Activated T-helper 2 cell treated with anti-CD3 and anti-CD28 coated beads, Interferon-gamma antibody, Interleukin-2, Interleukin-4, amounts not matched to agents 10 μg/mL and 5 μg/mL and 100 μg/mL, durations not matched to agents 14 hours and 24 hours and 36 hours (primary cell): ENCODE data around the gene MCTP1. TPM values are rescaled to one million over a fixed set of nuclear protein-coding genes. Genes with fewer than 3 reads are reported as not detected.

Source experiments
- DNase-seq: peaks from one replicate; pipeline ENCODE4 v3.0.0; 2021; ENCODE audit warnings: low spot score
- H3K27ac Mint-ChIP-seq: one replicate; pipeline ENCODE4 v1.8.0; 2021; ENCODE audit warnings: mixed read lengths
- H3K27me3 Mint-ChIP-seq: one replicate; pipeline ENCODE4 v1.8.0; 2021; ENCODE audit warnings: low read depth, mixed read lengths
- H3K36me3 Mint-ChIP-seq: one replicate; pipeline ENCODE4 v1.8.0; 2021; ENCODE audit warnings: low read depth, mixed read lengths
- H3K4me1 Mint-ChIP-seq: one replicate; pipeline ENCODE4 v1.8.0; 2021; ENCODE audit warnings: low read depth, mixed read lengths
- H3K4me3 Mint-ChIP-seq: one replicate; pipeline ENCODE4 v1.8.0; 2021; ENCODE audit warnings: low read depth, mild to moderate bottlenecking, moderate library complexity, mixed read lengths
- H3K9me3 Mint-ChIP-seq: one replicate; pipeline ENCODE4 v1.8.0; 2021; ENCODE audit warnings: mixed read lengths
- intact Hi-C: fragments of 100-400 bp; cut with micrococcal nuclease; formaldehyde crosslinking; loops from one replicate; pipeline ENCODE4 v1.15.1; 2023
- total RNA-seq: library from RNA; stranded (reverse); gene quantifications from 2 replicates; pipeline ENCODE4 v1.2.3, GENCODE V29; 2022

MCTP1 gene
- total RNA-seq, 1 donor from 2014 or later = not detected

DNA sequence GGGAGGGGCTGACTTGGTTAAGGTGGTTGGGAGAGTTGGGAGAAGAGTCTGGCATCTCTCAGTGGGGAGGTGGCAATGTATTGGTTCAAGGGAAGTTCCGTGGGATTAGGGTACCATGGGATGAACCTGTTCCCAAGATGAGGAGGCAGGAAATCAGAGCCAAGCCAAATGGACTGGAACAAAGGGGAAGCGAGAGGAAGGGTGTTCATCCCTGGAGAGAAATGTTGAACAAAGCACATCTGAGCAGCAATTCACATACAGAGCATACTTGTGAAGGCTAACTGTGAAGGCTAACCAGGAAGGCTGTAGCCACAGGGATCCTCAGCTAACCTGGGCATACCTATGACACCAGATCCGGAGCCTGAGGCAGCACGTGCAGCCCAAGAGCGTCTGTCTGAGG, 214.0 kb downstream of the MCTP1 start:
- Mint-ChIP-seq H3K4me1 (no peaks in the 10 kb centered on the region), H3K36me3 (no peaks in the 10 kb centered on the region), H3K9me3 (no peaks in the 10 kb centered on the region), H3K27ac (no peak overlapping the region), H3K4me3 (no peak overlapping the region), H3K27me3 (peaks cover 2% of the 10 kb centered on the region)
- no peak for DNase-seq
- intact Hi-C loops = no loop called here

DNA sequence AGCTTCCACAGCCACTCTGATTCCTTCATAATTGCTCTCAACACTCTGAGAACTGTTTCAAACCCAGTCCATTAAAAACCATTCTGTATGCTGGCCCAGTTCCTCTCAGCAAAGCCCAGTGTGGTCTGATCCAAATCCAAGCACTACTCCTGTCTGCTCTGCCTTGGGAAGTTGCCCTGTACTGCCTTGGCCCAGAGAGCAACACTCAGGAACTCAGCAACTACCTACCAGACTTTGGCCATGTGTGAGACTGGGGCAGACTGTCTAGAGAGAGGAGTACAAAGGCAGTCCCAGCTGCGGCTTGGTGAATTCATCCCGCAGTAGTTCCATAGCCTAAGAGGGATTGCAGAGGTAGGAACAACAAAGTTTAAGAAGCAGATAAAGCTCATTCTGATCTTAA, 214.4 kb downstream of the MCTP1 start:
- Mint-ChIP-seq H3K27me3 (peaks cover 2% of the 10 kb centered on the region), H3K4me3 (no peak overlapping the region), H3K9me3 (no peaks in the 10 kb centered on the region), H3K36me3 (no peaks in the 10 kb centered on the region), H3K27ac (no peak overlapping the region), H3K4me1 (no peaks in the 10 kb centered on the region)
- intact Hi-C loops = no loop called here
- DNase-seq = no peak

DNA sequence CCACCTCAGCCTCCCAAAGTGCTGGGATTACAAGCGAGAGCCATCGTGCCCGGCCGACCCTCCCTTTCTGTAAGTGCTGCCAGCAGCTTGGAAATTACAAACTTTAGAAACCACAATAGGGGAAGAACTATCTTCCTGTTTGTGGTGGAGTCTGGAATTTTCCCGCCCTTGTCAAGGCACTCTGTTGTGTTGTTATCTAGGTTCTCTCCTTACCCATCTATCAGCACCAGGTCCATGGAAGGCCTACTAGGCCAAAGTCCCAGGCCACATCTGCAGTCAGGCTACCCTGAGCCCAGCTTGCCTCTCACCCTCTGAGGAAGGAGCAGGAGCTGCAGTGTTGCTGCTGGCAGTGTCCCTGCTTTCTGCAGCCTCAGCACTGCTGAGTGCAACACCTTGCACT, 214.9 kb downstream of the MCTP1 start:
- Mint-ChIP-seq H3K4me1 (no peaks in the 10 kb centered on the region), H3K9me3 (no peaks in the 10 kb centered on the region), H3K36me3 (no peaks in the 10 kb centered on the region), H3K4me3 (no peak overlapping the region), H3K27ac (no peak overlapping the region), H3K27me3 (peaks cover 2% of the 10 kb centered on the region)
- DNase-seq = no peak
- intact Hi-C loops = no loop called here

DNA sequence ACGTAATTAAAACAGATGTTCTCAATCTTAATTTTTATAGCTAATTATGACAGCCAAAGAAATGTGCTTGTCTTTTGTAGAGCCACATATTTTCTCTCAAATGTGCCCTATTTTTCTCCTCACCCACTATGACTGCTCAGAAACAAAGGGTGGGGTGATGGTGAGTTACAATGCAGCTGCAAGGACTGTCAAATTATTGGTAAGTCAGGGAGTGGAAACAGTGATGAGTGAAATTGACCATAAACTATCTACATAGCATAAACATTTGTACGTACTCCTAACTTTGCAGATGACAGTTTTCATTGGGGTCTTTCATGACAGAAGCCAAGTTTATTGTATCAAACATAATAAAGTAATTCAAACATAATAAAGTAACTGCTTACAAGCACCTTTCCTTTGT, 215.9 kb downstream of the MCTP1 start:
- no peak for DNase-seq
- no peaks in the 10 kb centered on the region for H3K4me1 Mint-ChIP-seq
- H3K36me3 Mint-ChIP-seq = no peaks in the 10 kb centered on the region
- intact Hi-C loops = no loop called here
- peaks cover 2% of the 10 kb centered on the region for H3K27me3 Mint-ChIP-seq
- H3K9me3 Mint-ChIP-seq = no peaks in the 10 kb centered on the region
- no peak overlapping the region for H3K27ac Mint-ChIP-seq
- H3K4me3 Mint-ChIP-seq = no peak overlapping the region

DNA sequence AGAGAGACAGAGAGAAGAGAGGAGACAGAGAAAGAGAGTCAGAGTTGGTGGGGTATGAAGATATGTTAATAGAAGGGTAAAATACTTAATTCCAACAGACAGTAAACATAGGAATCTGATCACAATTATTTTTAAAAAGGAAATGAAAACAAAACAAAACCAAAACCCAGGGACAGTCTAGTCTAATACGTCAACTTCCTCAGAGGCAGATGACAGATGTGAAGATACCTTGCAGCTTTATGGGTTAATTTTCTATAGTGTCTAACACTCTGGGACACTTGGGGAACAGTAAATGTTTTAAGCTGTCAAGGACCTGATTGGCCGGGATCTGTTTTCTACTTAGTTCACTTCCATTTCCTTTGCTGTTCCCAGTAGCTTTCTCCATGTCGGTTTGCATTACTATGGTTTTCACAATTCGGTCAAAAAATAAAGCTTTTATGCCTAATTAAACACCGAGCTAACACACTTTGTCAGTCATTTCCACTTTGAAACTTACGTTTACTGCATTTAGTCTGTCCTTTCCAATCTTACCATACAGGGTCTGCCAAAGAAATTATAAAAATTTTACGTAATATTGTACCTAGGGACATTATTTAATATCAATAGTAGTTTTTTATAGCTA, 216.5 kb downstream of the MCTP1 start:
- H3K27me3 Mint-ChIP-seq = peaks cover 2% of the 10 kb centered on the region
- intact Hi-C loops = no loop called here
- H3K27ac Mint-ChIP-seq = no peak overlapping the region
- no peaks in the 10 kb centered on the region for H3K4me1 Mint-ChIP-seq
- no peaks in the 10 kb centered on the region for H3K9me3 Mint-ChIP-seq
- DNase-seq = no peak
- H3K4me3 Mint-ChIP-seq = no peak overlapping the region
- H3K36me3 Mint-ChIP-seq = no peaks in the 10 kb centered on the region

DNA sequence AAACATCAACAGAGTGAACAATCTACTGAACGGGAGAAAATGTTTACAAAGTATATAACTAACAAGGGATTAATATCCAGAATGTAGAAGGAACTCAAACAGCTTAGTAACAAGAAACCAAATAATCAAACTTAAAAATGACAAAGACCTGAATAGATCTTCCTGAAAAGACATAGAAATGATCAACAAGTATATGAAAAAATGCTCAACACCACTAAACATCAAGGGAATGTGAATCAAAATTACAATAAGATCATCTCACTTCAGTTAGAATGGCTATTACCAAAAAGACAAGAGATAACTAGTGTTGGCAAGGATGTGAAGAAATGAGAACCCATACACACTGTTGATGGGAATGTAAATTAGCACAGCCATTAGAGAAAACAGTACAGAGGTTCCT, 218.8 kb downstream of the MCTP1 start:
- Mint-ChIP-seq H3K27ac (no peak overlapping the region), H3K4me3 (no peak overlapping the region), H3K9me3 (no peaks in the 10 kb centered on the region), H3K4me1 (no peaks in the 10 kb centered on the region), H3K36me3 (no peaks in the 10 kb centered on the region), H3K27me3 (peaks cover 2% of the 10 kb centered on the region)
- intact Hi-C loops = no loop called here
- DNase-seq = no peak

DNA sequence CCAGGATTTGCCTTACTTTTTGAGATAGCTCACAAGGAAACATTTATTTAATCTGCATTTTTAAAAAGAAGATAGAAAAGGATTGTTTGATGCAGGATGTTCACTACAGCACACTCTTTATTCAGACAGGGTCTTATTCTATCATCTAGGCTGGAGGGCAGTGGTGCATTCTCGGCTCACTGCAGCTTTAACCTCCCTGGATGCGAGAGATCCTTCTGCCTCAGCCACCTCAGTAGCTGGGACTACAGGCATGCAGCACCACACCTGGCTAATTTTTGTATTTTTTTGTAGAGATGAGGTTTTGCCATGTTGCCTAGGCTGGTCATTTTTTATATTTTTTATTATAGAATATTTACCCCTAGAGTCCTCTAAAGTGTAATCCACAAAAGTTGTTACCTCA, 221.4 kb downstream of the MCTP1 start:
- Mint-ChIP-seq H3K27ac (no peak overlapping the region), H3K27me3 (peaks cover 12% of the 10 kb centered on the region), H3K36me3 (no peaks in the 10 kb centered on the region), H3K4me3 (no peak overlapping the region), H3K9me3 (no peaks in the 10 kb centered on the region), H3K4me1 (no peaks in the 10 kb centered on the region)
- no peak for DNase-seq
- intact Hi-C loops = no loop called here

DNA sequence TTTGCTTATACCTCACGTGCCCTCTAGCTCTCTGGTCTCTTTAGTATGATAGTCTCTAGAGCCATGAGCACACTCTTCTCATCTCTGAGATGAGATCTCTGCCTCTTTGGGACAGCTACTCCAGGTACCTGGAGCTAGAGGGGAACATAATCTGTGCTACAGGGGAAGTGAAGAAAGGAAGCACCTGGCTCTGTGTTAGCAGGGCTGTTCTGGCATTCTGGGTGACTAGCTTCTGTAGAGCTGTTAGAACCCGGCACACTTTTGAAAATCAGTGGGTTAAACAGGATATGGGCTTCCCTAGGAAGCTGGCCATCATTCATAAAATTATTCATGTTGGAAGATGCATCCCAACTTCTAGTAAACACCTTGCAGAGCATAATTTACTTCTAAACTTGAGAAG, 224.8 kb downstream of the MCTP1 start:
- Mint-ChIP-seq H3K36me3 (no peaks in the 10 kb centered on the region), H3K9me3 (no peaks in the 10 kb centered on the region), H3K27me3 (peaks cover 10% of the 10 kb centered on the region), H3K4me1 (no peaks in the 10 kb centered on the region), H3K27ac (no peak overlapping the region), H3K4me3 (no peak overlapping the region)
- DNase-seq = no peak
- intact Hi-C loops = no loop called here

DNA sequence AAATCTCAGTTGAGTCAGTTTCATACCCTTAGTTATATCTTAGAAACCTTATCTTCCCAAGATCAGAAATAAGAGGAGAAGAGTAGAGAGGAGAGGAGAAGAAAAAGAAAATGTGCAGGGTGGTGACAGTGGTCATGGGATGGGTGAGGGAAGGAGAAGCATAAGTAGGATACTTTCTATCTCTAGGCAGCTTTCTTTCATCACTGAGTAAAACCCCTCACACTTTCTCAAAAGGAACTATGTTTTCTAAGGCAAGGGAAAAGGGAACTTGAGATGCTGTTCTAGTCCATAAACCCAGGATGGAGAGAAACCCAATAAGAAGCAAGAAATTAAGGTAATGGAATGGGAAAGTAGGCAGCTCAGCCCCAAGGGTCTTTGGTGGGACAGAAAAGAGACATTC, 225.3 kb downstream of the MCTP1 start:
- H3K9me3 Mint-ChIP-seq = no peaks in the 10 kb centered on the region
- no peaks in the 10 kb centered on the region for H3K4me1 Mint-ChIP-seq
- DNase-seq = no peak
- intact Hi-C loops = no loop called here
- H3K4me3 Mint-ChIP-seq = no peak overlapping the region
- H3K36me3 Mint-ChIP-seq = no peaks in the 10 kb centered on the region
- peaks cover 10% of the 10 kb centered on the region for H3K27me3 Mint-ChIP-seq
- H3K27ac Mint-ChIP-seq = no peak overlapping the region

DNA sequence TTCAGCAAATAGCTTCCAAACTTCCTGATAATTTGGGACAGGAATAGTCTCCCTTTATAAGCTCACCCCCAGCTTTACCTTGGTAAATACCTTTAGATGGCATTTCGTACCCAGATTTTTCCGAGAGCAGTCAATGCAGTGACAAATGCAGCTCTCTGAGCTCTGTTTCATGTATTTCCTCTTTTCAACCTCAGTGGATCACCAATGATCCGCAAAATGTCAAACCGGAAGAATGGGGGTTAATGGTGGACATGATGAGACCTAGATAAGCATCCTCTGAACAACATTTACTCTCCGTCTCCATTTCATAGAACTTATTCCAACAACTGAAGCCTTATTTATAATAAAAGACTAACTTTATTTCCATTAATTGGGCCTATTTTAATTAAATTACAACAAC, 227.3 kb downstream of the MCTP1 start:
- peaks cover 12% of the 10 kb centered on the region for H3K27me3 Mint-ChIP-seq
- H3K9me3 Mint-ChIP-seq = no peaks in the 10 kb centered on the region
- no peak overlapping the region for H3K27ac Mint-ChIP-seq
- no peak for DNase-seq
- H3K4me3 Mint-ChIP-seq = no peak overlapping the region
- intact Hi-C loops = no loop called here
- no peaks in the 10 kb centered on the region for H3K36me3 Mint-ChIP-seq
- H3K4me1 Mint-ChIP-seq = no peaks in the 10 kb centered on the region

DNA sequence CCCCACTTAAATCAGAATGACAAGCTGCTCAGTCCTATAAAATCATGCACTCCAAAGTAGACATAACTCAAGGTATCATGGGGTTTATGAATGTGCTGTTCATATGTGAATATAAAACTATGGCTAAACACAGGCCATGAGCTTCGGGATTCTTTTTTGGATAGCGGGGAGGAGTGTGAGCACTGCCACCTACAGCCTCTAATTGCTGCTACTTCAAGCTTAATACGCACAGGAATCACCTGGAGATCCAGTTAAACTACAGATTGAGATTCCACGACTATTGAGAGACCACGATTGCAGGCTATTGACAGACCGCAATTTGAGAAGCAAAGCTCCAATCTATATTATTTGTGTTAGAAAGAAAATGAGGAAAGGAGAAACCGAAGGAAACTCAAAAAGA, 231.6 kb downstream of the MCTP1 start:
- no peak overlapping the region for H3K4me3 Mint-ChIP-seq
- no peak overlapping the region for H3K27ac Mint-ChIP-seq
- intact Hi-C loops = no loop called here
- no peaks in the 10 kb centered on the region for H3K36me3 Mint-ChIP-seq
- no peak for DNase-seq
- H3K27me3 Mint-ChIP-seq = peaks cover 3% of the 10 kb centered on the region
- no peaks in the 10 kb centered on the region for H3K4me1 Mint-ChIP-seq
- H3K9me3 Mint-ChIP-seq = no peaks in the 10 kb centered on the region

DNA sequence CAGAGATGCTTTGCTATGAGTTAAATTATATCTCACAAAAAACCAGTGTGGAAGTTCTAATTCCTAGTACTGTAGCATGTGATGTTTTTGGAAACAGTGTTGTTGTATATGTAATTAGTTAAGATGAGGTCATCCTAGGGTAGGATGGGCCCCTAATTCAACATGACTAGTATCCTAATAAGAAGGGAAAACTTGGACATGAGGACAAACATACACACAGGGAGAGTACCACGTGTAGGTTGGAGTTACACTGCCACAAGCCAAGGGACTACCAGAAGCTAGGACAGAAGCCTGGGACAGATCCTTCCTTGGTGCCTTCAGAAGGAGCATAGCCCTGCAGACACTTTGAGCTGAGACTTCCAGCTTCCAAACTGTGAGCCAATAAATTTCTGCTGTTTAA, 234.2 kb downstream of the MCTP1 start:
- H3K4me3 Mint-ChIP-seq = no peak overlapping the region
- intact Hi-C loops = no loop called here
- H3K27ac Mint-ChIP-seq = no peak overlapping the region
- H3K9me3 Mint-ChIP-seq = no peaks in the 10 kb centered on the region
- no peak for DNase-seq
- peaks cover 3% of the 10 kb centered on the region for H3K27me3 Mint-ChIP-seq
- H3K36me3 Mint-ChIP-seq = no peaks in the 10 kb centered on the region
- no peaks in the 10 kb centered on the region for H3K4me1 Mint-ChIP-seq

DNA sequence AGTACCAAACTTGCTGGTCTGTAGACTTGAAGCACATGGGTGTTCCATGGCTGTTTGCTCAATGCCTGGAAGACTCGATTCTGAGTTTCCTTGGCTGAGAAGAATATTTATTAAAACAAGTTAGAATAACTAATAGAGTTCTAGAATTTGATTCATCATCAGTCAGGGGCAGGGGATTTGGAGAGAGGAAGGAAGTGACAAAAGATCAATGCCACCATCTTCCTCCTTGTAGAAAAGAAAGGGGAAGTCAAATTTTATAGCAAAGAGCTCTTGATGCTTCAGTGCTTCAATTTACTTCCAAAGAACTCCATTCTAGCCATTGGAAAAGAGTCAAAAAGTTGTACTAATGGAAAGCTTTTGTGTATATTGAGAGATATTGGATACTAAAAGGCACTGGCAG, 236.3 kb downstream of the MCTP1 start:
- Mint-ChIP-seq H3K27me3 (peaks cover 3% of the 10 kb centered on the region), H3K4me1 (no peaks in the 10 kb centered on the region), H3K9me3 (no peaks in the 10 kb centered on the region), H3K27ac (no peak overlapping the region), H3K4me3 (no peak overlapping the region), H3K36me3 (no peaks in the 10 kb centered on the region)
- intact Hi-C loops = no loop called here
- DNase-seq = no peak
